ENCODE measurements around the gene KRTAP9-7.
"Not testable (repeated sequence)": the region's sequence is repeated elsewhere in the genome, so short reads cannot be mapped to it uniquely, and the experiment has no call there.

The KRTAP9-7 gene, protein sequence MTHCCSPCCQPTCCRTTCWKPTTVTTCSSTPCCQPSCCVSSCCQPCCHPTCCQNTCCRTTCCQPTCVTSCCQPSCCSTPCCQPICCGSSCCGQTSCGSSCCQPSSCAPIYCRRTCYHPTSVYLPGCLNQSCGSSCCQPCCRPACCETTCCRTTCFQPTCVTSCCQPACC

DNA sequence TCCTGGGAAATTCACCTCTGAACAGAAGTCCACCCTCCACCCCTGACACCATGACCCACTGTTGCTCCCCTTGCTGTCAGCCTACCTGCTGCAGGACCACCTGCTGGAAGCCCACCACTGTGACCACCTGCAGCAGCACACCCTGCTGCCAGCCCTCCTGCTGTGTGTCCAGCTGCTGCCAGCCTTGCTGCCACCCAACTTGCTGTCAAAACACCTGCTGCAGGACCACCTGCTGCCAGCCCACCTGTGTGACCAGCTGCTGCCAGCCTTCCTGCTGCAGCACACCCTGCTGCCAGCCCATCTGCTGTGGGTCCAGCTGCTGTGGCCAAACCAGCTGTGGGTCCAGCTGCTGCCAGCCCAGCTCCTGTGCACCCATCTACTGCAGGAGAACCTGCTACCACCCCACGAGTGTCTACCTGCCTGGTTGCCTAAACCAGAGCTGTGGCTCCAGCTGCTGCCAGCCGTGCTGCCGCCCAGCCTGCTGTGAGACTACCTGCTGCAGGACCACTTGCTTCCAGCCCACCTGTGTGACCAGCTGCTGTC, at the start of gene KRTAP9-7:
Gene KRTAP9-7, plus strand, starts transcription at position 51 of the 543 bp plus-strand sequence. Its CDS starts 0 bp downstream, at position 51.
- DNase-seq: not testable (repeated sequence)

DNA sequence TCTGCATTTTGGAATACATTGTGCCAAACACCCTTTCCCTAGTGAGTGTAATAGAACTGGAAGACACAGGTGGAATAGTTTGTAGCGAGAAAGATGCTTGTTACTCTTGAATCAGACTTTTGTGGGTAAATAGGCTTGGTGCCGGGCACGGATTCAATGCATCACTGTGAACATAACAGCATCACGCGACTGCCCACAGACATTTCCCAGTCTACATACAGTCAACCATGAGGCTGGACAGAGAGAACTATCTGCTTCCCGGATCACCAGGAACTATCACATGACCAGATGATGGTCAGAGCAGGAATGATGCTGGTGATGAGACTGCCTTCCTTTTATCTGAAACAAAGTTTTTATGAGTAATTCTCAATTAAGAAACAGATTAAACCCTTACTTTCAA, 49.4 kb upstream of the KRTAP9-7 start:
- DNase-seq: no peak

DNA sequence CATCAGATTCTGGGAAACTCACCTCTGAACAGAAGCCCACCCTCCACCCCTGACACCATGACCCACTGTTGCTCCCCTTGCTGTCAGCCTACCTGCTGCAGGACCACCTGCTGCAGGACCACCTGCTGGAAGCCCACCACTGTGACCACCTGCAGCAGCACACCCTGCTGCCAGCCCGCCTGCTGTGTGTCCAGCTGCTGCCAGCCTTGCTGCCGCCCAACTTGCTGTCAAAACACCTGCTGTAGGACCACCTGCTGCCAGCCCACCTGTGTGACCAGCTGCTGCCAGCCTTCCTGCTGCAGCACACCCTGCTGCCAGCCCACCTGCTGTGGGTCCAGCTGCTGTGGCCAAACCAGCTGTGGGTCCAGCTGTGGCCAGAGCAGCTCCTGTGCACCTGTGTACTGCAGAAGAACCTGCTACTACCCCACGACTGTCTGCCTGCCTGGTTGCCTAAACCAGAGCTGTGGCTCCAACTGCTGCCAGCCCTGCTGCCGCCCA, 48.9 kb upstream of the KRTAP9-7 start, which contains the start of gene KRTAP9-2:
Gene KRTAP9-2, plus strand, starts transcription at position 51 of the 498 bp plus-strand sequence. Its CDS starts 7 bp downstream, at position 58.
- DNase-seq: not testable (repeated sequence)

DNA sequence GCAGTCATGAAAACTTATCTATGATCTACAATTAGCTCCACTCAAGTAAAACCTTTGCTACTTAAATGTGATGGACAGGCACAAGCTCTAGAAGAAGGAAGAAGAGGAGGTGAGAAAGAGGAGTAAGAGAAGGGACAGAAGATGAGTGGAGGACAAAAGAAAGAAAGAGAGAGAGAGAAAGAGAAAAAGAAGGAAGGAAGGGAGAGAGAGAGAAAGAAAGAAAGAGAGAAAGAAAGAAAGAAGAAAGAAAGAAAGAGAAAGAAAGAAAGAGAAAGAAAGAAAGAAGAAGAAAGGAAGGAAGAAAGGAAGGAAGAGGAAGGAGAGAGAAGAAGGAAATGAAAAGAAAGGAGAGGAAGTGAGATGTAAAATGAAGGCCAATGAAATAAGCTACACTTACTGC, 45.4 kb upstream of the KRTAP9-7 start:
- no peak for DNase-seq

DNA sequence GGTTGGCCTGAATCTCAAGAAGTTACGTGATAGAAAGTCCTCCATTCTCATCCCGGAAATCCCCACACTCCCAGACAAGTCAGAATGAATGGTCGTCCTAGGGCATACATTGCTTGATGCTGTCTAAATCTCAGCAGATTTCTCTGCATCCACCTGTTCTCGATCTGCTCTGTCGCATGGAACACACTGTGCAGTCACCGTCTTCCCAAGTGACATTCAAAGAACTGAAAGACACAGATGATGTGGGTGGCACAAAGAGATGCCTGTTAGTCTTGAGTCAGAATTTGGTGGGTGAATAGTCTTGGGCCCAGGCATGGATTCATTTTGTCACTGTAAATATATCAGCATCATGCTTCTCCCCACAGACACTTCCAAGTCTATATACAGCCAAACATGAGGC, 43.8 kb upstream of the KRTAP9-7 start:
- DNase-seq: no peak

DNA sequence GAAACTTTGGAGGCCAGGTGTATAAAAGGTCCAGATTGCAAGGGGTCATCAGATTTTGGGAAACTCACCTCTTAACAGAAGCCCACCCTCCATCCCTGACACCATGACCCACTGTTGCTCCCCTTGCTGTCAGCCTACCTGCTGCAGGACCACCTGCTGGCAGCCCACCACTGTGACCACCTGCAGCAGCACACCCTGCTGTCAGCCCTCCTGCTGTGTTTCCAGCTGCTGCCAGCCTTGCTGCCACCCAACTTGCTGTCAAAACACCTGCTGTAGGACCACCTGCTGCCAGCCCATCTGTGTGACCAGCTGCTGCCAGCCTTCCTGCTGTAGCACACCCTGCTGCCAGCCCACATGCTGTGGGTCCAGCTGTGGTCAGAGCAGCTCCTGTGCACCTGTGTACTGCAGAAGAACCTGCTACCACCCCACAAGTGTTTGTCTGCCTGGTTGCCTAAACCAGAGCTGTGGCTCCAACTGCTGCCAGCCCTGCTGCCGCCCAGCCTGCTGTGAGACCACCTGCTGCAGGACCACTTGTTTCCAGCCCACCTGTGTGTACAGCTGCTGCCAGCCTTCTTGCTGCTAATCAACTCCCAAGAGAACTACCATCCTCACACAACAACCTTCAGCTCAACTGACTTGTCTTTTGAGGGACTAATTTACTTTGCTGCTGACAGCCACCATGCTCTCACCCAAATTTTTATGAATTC, 42.9 kb upstream of the KRTAP9-7 start, which contains the start of gene KRTAP9-3:
Gene KRTAP9-3, plus strand, starts transcription at position 51 of the 707 bp plus-strand sequence. Its CDS starts 53 bp downstream, at position 104.
- DNase-seq: not testable (repeated sequence)

DNA sequence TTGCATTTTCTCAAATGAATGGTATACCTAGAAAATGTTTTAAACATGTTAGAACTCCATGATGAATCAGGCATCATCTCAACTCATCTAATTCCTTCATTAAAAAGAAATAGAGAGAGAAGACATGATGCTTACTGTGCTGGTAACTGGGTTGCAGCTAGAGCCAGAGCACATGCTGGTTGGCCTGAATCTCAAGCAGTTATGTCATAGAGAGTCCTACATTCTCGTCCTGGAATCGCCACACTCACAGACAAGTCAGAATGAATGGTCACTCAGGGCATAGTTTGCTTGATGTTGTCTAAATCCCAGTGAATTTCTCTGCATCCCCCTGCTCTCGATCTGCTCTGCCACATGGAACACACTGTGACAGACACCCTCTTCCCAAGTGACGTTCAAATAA, 38.4 kb upstream of the KRTAP9-7 start:
- DNase-seq: not testable (repeated sequence)

DNA sequence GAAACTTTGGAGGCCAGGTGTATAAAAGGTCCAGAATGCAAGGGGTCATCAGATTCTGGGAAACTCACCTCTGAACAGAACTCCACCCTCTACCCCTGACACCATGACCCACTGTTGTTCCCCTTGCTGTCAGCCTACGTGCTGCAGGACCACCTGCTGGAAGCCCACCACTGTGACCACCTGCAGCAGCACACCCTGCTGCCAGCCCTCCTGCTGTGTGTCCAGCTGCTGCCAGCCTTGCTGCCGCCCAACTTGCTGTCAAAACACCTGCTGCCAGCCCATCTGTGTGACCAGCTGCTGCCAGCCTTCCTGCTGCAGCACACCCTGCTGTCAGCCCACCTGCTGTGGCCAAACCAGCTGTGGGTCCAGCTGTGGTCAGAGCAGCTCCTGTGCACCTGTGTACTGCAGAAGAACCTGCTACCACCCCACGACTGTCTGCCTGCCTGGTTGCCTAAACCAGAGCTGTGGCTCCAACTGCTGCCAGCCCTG, 37.5 kb upstream of the KRTAP9-7 start, which contains the start of gene KRTAP9-8:
Gene KRTAP9-8, plus strand, starts transcription at position 51 of the 489 bp plus-strand sequence. Its CDS starts 53 bp downstream, at position 104.
- DNase-seq: not testable (repeated sequence)

DNA sequence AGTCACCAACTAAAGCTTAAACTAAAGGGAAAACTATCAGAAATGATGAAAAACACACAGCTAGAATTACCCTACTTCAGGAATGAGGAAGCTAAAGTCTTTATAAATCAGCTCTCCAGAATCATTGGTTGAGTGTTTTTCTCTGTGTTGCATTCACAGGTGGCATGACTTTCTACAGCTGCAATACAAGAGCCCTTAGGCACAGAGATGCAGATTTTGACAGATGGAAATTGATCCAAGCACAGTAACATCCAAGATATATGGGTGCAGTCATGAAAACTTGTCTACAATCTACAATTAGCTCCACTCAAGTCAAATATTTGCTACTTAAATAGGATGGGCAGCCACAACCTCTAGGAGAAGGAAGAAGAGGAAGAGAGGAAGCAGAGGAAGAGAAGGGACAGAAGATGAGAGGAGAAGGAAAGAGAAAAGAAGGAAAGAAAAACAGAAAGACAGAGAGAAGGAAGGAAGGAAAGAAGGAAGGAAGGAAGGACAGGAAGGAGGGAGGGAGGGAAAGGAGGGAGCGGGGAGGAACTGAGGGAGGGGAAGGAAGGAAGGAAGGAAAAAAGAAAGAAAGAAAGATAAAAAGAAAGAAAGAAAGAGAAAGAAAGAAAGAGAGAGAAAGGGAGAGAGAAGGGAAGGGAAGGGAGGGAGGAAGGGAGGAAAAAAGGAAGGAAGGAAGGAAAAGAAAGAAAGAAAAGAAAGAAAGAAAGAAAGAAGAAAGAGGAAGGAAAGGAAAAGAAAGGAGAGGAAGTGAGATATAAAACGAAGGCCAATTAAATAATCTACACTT, 28.3 kb upstream of the KRTAP9-7 start:
- not testable (repeated sequence) for DNase-seq

DNA sequence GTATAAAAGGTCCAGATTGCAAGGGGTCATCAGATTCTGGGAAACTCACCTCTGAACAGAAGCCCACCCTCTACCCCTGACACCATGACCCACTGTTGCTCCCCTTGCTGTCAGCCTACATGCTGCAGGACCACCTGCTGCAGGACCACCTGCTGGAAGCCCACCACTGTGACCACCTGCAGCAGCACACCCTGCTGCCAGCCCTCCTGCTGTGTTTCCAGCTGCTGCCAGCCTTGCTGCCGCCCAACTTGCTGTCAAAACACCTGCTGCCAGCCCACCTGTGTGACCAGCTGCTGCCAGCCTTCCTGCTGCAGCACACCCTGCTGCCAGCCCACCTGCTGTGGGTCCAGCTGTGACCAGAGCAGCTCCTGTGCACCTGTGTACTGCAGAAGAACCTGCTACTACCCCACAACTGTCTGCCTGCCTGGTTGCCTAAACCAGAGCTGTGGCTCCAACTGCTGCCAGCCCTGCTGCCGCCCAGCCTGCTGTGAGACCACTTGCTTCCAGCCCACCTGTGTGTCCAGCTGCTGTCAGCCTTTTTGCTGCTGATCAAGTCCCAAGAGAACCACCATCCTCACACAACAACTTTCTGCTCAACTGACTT, 25.8 kb upstream of the KRTAP9-7 start, which contains the start of gene KRTAP9-4:
Gene KRTAP9-4, plus strand, starts transcription at position 51 of the 604 bp plus-strand sequence. Its CDS starts 34 bp downstream, at position 85.
- DNase-seq: not testable (repeated sequence)

DNA sequence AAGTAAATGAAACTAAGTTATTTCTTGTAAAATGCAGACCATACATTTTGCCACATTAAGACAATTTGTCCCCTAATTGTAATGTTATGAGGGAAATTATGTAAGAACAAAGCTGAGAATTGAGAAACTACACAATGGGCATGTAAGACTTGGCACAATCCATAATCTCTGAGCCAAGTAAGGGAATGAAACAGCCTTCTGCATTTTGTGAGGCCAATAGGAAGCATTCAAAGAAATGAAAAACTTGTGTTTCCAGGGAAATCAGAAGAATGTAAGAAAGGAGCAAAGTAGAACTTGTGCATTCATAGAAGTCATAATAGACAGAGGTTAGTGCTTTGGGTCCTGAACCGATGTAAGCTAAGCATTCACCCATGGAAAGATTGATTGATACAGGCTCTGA, 24.2 kb upstream of the KRTAP9-7 start:
- no peak for DNase-seq

DNA sequence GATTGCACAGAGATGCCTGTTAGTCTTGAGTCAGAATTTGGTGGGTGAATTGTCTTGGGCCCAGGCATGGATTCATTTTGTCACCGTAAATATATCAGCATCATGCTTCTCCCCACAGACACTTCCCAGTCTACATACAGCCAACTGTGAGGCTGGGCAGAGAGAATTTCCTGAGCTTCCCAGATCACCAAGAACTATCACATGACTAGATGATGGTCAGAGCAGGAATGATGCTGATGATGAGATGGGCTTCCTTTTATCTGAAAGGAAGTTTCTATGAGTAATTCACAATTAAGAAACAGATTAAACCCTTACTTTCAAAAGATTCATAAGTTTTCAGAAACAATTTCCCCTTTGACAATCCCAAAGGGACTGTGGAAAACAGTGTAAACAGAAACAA, 20.6 kb upstream of the KRTAP9-7 start:
- DNase-seq: no peak

DNA sequence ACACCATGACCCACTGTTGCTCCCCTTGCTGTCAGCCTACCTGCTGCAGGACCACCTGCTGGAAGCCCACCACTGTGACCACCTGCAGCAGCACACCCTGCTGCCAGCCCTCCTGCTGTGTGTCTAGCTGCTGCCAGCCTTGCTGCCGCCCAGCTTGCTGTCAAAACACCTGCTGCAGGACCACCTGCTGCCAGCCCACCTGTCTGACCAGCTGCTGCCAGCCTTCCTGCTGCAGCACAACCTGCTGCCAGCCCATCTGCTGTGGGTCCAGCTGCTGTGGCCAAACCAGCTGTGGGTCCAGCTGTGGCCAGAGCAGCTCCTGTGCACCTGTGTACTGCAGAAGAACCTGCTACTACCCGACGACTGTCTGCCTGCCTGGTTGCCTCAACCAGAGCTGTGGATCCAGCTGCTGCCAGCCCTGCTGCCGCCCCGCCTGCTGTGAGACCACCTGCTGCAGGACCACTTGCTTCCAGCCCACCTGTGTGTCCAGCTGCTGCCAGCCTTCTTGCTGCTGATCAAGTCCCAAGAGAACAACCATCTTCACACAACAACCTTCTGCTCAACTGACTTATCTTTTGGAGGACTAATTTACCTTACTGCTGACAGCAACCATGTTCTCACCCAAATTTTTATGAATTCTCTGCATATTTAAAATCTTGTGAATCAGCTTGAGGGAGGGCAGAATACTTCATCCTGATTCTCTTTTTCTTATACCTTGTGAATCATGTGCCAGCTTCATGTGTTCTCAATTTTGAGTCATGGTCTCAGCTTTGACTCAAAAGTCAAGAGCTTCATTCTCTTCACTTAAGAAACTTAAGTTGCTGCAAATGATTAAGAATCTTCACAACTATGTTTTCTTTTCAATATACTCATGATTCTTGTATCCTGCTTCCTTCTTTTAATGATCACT, 19.9 kb upstream of the KRTAP9-7 start, which contains the start of gene KRTAP9-9:
Gene KRTAP9-9, plus strand, starts transcription at position 4 of the 910 bp plus-strand sequence.
- DNase-seq: not testable (repeated sequence)

DNA sequence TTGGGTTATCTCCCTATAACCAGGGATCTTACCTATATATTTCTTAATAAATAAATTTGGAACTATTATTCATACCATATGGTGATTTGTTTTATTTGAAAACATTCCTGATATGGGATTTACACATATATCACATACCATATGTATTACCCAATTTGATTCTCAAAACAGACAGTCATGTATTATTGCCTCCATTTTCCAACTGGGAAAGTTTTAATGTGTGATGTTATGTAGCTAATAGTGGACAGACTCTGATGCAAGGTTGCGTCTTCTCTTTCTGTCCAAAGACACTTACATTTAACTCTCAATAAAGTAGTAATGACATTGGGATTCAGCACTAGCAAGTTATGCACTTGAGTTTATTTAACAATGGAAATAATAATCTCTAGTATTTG, 19.2 kb upstream of the KRTAP9-7 start:
- DNase-seq: no peak

DNA sequence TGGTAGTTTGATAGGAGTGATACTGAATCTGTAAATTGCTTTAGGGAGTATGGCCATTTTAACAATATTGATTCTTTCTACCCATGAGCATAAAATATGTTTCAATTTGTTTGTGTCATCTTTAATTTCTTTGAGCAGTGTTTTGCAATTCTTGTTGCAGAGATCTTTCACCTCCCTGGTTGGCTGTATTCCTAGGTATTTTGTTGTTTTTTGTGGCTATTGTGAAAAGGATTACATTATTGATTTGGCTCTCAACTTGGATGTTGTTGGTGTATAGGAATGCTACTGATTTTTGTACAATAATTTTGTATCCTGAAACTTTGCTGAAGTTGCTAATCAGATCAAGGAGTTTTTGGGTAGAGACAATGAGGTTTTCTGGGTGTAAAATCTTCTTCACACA, 17.1 kb upstream of the KRTAP9-7 start:
- no peak for DNase-seq

DNA sequence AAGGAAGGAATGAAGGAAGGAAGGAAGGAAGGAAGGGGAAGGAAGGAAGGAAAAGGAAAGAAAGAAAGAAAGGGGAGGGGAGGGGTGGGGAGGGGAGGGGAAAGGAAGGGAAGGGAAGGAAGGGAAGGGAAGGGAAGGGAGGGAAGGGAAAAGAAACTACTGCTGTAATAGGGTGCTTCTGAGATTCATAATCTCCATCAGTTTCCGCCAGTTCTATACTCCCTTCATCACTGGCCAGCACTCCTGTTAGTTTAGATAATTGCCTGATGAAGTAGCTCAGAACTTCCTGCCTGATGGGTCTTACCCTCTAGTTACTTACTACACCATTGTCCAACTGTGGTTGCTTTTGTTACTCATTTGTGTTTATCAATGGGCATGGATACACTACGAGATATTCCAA, 12.3 kb upstream of the KRTAP9-7 start:
- no peak for DNase-seq

DNA sequence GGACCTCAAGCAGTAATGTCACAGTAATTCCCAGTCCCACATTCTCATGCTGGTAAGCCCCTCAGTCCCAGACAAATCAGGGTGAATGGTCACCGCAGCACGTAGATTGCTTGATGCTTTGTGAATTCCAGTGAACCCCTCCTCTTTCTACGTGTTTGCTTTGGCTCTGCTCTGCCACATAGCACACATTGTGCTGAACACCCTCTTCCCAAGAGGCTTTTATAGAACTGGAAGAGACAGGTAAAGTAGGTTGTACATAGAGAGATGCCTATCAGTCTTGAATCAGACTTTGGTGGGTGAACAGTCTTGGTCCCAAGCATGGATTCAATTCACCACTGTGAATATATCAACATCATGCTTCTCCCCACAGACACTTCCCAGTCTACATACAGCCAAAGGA, 10.9 kb upstream of the KRTAP9-7 start:
- DNase-seq: no peak

DNA sequence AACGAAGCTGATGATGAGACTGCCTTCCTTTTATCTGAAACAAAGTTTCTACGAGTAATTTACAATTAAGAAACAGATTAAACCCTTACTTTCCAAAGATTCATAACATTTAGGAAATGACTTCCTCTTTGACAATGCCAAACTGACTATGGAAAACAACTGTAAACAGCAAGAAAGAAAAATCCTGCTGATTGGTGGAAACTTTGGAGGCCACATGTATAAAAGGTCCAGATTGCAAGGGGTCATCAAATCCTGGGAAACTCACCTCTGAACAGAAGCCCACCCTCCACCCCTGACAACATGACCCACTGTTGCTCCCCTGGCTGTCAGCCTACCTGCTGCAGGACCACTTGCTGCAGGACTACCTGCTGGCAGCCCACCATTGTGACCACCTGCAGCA, 10.4 kb upstream of the KRTAP9-7 start, which contains the start of gene KRTAP9-6:
Gene KRTAP9-6, plus strand, starts transcription at position 301 of the 400 bp plus-strand sequence. Its CDS starts 0 bp downstream, at position 301.
- no peak for DNase-seq

DNA sequence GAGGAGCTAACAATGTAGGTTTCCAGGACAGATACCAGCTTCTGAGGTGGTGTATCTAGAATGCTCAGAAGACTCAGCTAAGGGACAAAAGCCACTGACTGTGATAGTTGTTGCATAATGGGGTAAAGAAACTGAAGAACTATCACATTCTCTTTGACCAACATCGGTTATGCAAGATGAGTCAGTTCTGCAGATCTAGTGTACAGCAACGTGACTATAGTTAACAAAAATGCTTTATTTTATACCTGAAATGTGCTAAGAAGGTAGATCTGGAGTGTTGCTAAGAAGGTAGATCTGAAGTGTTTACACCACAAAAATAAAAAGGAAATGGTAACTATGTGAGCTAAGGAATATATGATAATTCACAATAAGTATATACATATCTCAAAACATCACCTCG, 7.8 kb upstream of the KRTAP9-7 start:
- no peak for DNase-seq

DNA sequence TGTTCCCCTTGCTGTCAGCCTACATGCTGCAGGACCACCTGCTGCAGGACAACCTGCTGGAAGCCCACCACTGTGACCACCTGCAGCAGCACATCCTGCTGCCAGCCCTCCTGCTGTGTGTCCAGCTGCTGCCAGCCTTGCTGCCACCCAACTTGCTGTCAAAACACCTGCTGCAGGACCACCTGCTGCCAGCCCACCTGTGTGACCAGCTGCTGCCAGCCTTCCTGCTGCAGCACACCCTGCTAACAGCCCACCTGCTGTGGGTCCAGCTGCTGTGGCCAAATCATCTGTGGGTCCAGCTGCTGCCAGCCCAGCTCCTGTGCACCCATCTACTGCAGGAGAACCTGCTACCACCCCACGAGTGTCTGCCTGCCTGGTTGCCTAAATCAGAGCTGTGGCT, 4.2 kb upstream of the KRTAP9-7 start:
- not testable (repeated sequence) for DNase-seq

DNA sequence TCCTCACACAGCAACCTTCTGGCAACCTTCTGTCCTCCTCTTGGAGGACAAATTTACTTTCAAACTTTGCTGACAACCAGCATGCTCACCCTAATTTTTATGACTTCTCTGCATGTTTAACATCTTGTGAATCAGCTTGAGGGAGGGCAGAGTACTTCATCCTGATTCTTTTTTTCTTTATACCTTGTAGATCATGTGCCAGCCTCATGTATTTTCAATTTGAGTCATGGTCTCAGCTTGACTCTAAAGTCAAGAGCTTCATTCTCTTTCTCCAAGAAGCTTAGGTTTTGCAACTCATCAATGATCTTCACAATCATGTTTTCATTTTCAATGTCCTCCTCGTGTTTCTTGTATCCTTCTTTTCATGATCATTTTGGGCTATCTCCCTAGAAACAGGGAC, 3.6 kb upstream of the KRTAP9-7 start:
- no peak for DNase-seq
